GM12864 (cell line): Measurements from ENCODE around the gene VSIG8.

Experiments
- DNase-seq: peaks from one replicate; pipeline ENCODE4 v3.0.0-alpha.2; 2011; ENCODE audit warnings: low read depth
- H3K4me3 ChIP-seq: 2 replicates; pipeline ENCODE4 v1.5.1; 2011; ENCODE audit warnings: mild to moderate bottlenecking, low read depth, low read length, control low read depth
- TF ChIP-seq, protein P1 (sequence below): IDR thresholded peaks from 2 replicates; pipeline ENCODE4 v1.5.1; 2011; ENCODE audit warnings: low read depth, mild to moderate bottlenecking, moderate library complexity, low read length, control low read depth, inconsistent platforms; ENCODE audit errors: missing control alignments

VSIG8 gene

DNA sequence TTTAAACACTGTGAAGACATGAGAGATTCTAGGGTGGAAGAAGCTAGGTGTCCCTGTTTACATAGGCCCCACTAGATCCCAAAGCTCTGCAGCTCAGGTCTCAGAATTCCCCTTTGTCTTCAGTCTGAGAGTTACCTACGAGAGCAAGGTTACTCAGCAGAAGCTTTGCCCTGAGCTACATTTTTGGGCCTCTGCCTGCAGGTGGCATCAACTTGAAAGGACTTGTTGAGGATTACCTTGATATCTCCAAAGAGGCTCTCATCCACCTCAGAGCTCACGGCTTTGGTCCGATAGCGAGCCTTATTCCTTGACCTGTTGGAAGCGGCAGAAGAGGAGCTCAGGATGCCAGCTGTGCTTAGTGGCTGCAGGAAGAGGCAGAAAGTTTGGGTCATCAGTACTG, 30.5 kb upstream of the VSIG8 start:
- DNase-seq, result no peak
- TF ChIP-seq, protein P1, sequence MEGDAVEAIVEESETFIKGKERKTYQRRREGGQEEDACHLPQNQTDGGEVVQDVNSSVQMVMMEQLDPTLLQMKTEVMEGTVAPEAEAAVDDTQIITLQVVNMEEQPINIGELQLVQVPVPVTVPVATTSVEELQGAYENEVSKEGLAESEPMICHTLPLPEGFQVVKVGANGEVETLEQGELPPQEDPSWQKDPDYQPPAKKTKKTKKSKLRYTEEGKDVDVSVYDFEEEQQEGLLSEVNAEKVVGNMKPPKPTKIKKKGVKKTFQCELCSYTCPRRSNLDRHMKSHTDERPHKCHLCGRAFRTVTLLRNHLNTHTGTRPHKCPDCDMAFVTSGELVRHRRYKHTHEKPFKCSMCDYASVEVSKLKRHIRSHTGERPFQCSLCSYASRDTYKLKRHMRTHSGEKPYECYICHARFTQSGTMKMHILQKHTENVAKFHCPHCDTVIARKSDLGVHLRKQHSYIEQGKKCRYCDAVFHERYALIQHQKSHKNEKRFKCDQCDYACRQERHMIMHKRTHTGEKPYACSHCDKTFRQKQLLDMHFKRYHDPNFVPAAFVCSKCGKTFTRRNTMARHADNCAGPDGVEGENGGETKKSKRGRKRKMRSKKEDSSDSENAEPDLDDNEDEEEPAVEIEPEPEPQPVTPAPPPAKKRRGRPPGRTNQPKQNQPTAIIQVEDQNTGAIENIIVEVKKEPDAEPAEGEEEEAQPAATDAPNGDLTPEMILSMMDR, result no peak
- no peak overlapping the region for H3K4me3 ChIP-seq

DNA sequence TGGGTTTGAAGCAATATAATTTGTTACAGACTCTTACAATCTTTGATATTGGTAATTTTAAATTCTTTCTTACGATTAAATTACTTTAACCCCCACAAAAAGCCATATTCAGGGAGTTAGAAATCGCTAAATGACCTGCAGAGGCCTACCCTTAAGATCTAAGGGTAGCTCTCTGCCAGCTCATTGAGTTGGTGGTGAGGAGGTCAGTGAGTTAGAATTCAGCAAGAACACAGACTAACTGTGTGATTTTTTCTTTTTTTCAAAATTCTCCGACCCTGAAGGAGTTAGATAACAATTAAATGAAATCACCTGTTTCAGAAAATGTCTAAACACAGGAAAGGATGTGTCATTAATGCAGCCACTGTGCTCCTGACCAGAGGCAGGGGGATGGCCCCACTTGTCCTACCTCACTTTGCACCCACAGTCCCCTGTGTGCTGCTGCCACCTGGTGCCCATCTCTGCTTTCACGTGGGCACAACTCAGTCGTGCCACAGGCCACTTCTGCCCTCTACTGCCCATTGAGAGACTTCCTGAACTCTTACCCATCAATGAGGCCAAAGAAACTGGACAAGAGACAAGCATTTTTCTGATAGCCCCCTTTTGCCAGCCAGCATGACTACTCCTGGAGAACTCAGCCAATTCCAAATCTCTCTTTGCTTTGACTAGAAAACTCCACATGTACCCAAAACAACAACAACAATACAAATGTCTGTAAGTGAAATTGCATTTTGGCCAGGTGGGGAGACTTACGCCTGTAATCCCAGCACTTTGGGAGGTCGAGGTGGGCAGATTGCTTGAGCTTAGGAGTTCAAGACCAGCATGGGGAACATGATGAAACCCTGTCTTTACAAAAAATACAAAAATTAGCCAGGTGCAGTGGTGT, 29.1 kb upstream of the VSIG8 start:
- DNase-seq, result peak; percentile 53
- TF ChIP-seq, protein P1, result peak; percentile 96
- H3K4me3 ChIP-seq, result no peak overlapping the region

DNA sequence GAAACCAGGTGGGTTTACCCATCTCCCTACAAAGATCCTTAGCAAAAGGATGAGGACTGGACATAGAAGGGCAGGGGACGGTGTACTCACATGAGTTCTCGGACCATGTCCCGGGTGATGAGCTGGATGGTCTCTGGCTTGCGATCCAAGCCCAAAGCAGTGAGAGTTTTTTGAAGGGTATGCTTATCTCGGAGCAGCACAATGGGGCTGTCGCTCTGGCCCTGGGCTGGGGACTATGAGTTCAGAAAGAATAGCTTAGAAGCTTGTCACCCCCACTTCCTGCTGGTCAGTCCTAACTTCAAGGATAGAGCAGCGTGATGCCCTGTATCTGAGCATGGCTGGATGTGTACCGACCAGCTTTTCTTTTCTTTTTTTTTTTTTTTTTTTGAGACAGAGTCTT, 27.9 kb upstream of the VSIG8 start:
- H3K4me3 ChIP-seq, result no peak overlapping the region
- no peak for DNase-seq
- TF ChIP-seq, protein P1, result no peak

DNA sequence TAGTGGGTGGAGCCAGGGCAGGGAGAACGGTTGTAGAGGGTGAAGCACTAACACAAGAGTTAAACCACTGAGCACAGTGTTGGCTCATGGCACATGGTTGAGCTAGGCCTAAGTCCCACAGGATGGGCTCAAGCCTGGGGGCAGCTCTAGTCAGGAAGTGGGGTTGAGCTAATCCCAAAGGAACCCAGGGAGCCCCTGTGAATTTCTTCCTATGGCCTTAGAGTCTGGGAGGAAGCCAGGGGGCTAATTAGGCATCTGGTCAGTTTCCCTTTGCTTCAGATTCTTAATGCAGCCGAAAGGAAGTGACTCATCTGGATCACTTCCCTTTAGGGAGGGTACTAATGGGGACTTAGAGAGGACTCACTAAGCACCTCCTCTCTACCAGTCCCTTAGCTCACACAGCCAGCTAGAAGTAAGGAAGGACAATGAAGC, 27.4 kb upstream of the VSIG8 start:
- peak; percentile 66 for DNase-seq
- TF ChIP-seq, protein P1, result no peak
- no peak overlapping the region for H3K4me3 ChIP-seq

DNA sequence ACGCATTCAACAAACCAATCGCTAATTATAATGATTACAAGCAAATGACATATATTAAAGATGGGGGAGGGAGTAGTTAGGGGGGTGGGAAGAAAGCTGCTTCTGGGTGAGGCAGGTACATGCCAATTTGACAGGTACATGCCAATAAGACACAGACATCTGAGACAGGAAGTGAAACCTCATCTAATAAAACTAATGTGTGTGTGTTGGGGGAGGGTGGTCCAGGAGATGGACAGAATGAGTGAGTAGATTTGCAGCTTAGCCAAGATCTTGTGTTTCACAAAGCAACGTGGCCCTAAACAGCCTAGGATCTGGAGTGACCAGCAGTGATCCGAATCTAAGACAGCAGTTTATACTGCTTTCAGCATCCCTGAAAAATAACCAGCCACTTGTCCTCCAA, 26.7 kb upstream of the VSIG8 start:
- TF ChIP-seq, protein P1, result no peak
- H3K4me3 ChIP-seq, result no peak overlapping the region
- peak; percentile 29 for DNase-seq

DNA sequence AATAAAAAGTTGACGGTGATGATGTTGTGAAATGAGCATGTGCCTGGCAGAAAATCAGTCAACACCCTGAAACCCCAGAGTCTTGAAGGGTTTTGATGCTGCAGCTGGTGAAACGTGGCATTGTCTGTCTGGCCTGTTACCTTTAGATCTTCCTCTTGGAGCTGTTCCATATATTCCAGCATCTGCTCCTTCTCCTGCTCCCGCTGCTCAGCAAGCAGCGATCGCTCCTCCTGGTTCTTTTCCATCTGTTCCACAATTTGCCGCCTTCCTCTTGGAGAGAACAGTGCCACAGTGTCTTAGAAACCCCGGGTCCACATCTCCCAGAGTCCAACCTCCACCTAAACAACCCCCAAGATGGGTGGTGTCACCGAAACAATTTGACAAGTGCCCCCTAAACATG, 21.8 kb upstream of the VSIG8 start:
- TF ChIP-seq, protein P1, result no peak
- no peak for DNase-seq
- no peak overlapping the region for H3K4me3 ChIP-seq

DNA sequence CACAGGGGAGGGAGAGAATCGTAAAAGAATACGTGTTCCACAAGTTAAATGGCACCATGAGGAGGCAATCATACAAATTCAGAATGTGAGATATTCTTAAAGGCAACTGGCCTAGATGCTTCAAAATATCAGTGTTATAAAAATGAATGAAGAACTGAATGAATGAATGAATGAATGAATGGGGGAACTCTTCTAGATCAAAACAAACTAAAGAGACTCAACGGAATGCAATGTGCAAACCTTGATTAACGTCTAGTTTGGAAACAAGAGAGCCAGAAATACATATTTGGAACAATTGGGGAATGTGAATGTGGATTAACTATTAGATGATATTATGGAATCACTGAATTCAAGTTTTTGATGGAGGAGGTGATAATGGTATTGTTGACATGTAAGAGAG, 20.7 kb upstream of the VSIG8 start:
- H3K4me3 ChIP-seq, result no peak overlapping the region
- no peak for DNase-seq
- TF ChIP-seq, protein P1, result no peak
